AG10803 (cell line): ENCODE measurements around the gene PLPPR1.

ENCODE experiments used
- DNase-seq: peaks from one replicate; pipeline ENCODE4 v3.0.0; 2010; ENCODE audit warnings: low read depth
- H3K4me3 ChIP-seq: 2 replicates; pipeline ENCODE4 v1.5.1; 2011; ENCODE audit warnings: mild to moderate bottlenecking, low read length, control low read depth
- CTCF ChIP-seq: conservative IDR thresholded peaks from 2 replicates; pipeline ENCODE4 v1.5.1; 2011; ENCODE audit warnings: mild to moderate bottlenecking, low read length, control low read depth, inconsistent platforms

PLPPR1 gene

GRCh38 chr9:101065930-101066329, 37.4 kb downstream of the PLPPR1 start:
- no peak for TF ChIP-seq CTCF
- DNase-seq = no peak

GRCh38 chr9:101068696-101069095, 40.2 kb downstream of the PLPPR1 start:
- TF ChIP-seq CTCF = no peak
- no peak for DNase-seq
- H3K4me3 ChIP-seq = no peak overlapping the region

More at GRCh38 chr9:101065930-101066329, 37.4 kb downstream of the PLPPR1 start:
- H3K4me3 ChIP-seq = no peak overlapping the region

GRCh38 chr9:101072259-101072658, 43.7 kb downstream of the PLPPR1 start:
- no peak for TF ChIP-seq CTCF
- no peak overlapping the region for H3K4me3 ChIP-seq
- DNase-seq = no peak

- no peak for TF ChIP-seq CTCF
- DNase-seq = no peak
- H3K4me3 ChIP-seq = no peak overlapping the region
Observed at GRCh38 chr9:101073122-101073521, 44.6 kb downstream of the PLPPR1 start.

- no peak overlapping the region for H3K4me3 ChIP-seq
- TF ChIP-seq CTCF = no peak
- DNase-seq = no peak
Observed at GRCh38 chr9:101081641-101082040, 53.1 kb downstream of the PLPPR1 start.

GRCh38 chr9:101083448-101084202, 55.1 kb downstream of the PLPPR1 start:
- TF ChIP-seq CTCF = no peak
- H3K4me3 ChIP-seq = no peak overlapping the region
- no peak for DNase-seq

GRCh38 chr9:101087426-101087825, 58.9 kb downstream of the PLPPR1 start:
- H3K4me3 ChIP-seq = no peak overlapping the region
- no peak for TF ChIP-seq CTCF
- no peak for DNase-seq
